Measurements from ENCODE around the gene SP6. TPM values are rescaled to one million over a fixed set of nuclear protein-coding genes. Genes with fewer than 3 reads are reported as not detected.

SP6 gene
- total and polyA plus RNA-seq, 4 donors, result 0.03 to 0.09 (median 0.06) TPM

DNA sequence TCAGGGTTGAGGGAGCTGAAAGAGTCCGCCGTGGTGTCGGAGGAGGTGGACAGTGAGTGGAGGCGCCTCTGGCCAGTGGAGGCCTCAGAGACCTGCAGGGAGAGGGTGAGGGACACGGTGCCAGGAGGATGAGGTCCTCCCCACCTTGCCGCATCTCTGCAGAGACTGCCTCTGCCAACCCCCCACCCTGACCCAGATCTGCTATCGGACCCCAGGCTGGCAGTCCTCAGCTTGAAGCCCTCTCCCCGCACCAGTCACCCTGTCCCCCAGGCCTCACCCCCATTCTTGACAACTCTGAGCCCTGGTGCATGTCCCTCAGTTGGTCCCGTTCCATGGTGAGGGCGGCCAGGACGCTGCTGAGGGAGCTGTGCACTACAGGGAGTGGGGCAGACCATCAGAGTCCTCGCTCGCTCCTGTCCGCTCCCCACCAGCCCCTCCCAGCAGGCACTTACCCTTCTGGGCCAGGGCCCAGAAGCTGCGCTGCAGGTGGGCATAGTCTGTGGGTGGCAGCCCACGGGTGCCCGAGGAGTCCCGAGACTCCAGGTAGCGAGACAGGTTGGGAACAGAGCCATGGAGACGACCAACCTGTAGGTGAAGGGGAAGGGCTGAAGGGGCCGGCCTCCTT, 34.7 kb downstream of the SP6 start (continued):
- TF ChIP-seq, protein P1, sequence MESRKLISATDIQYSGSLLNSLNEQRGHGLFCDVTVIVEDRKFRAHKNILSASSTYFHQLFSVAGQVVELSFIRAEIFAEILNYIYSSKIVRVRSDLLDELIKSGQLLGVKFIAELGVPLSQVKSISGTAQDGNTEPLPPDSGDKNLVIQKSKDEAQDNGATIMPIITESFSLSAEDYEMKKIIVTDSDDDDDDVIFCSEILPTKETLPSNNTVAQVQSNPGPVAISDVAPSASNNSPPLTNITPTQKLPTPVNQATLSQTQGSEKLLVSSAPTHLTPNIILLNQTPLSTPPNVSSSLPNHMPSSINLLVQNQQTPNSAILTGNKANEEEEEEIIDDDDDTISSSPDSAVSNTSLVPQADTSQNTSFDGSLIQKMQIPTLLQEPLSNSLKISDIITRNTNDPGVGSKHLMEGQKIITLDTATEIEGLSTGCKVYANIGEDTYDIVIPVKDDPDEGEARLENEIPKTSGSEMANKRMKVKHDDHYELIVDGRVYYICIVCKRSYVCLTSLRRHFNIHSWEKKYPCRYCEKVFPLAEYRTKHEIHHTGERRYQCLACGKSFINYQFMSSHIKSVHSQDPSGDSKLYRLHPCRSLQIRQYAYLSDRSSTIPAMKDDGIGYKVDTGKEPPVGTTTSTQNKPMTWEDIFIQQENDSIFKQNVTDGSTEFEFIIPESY (IDR thresholded peaks at IDR 0.05), result no peak
- no peak for TF ChIP-seq FOXA2 (IDR thresholded peaks at IDR 0.05)

DNA sequence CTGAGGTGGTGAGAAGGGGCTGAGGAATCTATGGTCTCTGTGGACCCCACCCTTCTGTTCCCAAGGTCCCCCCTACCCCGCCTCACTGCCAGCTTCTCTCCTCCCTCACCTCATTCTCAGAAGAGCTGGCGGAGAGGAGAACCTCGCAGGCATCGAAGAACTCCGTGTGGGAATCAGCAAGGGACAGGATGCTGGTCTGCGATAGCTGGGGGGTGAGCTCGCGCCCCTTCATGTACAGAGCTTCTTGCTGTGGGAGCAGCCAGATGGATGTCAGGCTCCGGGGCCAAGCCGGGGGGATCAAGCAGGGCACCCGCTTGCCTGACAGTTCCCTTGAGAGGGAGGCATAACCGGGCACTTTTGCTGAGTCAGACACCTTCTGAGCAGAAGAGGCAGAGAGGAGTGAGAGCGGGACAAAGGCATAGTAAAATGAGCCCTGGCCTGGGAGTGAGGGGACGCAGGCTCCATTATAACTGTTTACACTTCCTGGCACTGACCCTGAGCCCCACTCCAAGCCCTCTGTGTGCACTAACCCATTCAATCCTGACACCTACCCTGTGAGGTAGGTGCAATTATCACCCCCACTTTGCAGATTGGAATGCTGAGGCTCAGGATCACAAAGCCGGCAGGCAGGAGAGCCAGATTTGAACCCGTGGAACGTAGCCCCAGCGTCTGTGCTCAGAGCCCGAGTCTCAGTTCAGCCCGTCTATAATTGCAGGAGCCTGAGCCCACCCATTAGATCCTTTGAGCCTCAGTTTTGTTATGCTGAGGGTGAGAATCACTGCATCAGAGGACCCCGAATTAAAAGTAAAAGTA, 35.7 kb downstream of the SP6 start:
- no peak overlapping the region for H3K27ac ChIP-seq (ENCODE audit: low read depth in 1 of 2, low read length in 2 of 2)
- no peak for DNase-seq (ENCODE audit: low spot score)
- H3K9me3 ChIP-seq (ENCODE audit: control insufficient read depth in 4 of 4, low read length in 3 of 4), result no peaks in the 10 kb centered on the region
- no peak for TF ChIP-seq EGR1 (IDR thresholded peaks at IDR 0.05; ENCODE audit: low read depth in 2 of 2)
- TF ChIP-seq, protein P2, sequence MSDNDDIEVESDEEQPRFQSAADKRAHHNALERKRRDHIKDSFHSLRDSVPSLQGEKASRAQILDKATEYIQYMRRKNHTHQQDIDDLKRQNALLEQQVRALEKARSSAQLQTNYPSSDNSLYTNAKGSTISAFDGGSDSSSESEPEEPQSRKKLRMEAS (IDR thresholded peaks at IDR 0.05), result no peak
- TF ChIP-seq, protein P3, sequence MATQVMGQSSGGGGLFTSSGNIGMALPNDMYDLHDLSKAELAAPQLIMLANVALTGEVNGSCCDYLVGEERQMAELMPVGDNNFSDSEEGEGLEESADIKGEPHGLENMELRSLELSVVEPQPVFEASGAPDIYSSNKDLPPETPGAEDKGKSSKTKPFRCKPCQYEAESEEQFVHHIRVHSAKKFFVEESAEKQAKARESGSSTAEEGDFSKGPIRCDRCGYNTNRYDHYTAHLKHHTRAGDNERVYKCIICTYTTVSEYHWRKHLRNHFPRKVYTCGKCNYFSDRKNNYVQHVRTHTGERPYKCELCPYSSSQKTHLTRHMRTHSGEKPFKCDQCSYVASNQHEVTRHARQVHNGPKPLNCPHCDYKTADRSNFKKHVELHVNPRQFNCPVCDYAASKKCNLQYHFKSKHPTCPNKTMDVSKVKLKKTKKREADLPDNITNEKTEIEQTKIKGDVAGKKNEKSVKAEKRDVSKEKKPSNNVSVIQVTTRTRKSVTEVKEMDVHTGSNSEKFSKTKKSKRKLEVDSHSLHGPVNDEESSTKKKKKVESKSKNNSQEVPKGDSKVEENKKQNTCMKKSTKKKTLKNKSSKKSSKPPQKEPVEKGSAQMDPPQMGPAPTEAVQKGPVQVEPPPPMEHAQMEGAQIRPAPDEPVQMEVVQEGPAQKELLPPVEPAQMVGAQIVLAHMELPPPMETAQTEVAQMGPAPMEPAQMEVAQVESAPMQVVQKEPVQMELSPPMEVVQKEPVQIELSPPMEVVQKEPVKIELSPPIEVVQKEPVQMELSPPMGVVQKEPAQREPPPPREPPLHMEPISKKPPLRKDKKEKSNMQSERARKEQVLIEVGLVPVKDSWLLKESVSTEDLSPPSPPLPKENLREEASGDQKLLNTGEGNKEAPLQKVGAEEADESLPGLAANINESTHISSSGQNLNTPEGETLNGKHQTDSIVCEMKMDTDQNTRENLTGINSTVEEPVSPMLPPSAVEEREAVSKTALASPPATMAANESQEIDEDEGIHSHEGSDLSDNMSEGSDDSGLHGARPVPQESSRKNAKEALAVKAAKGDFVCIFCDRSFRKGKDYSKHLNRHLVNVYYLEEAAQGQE (IDR thresholded peaks at IDR 0.05), result no peak
- TF ChIP-seq HNF4A (conservative IDR thresholded peaks at IDR 0.05), result no peak
- H3K4me3 ChIP-seq (ENCODE audit: low read depth in 1 of 3, low read length in 3 of 3), result no peak overlapping the region
- WGBS, result 94% methylated on average over 21 of the region's 21 CpGs
- no peaks in the 10 kb centered on the region for H3K27me3 ChIP-seq (ENCODE audit: control insufficient read depth in 4 of 4, insufficient read depth in 4 of 4, low read length in 3 of 4)
- H3K9ac ChIP-seq (ENCODE audit: low read depth in 1 of 2, low read length in 2 of 2), result no peak overlapping the region
- peaks cover 0 to 1% (median 0%) of the 10 kb centered on the region in 4 donors for H3K4me1 ChIP-seq (ENCODE audit: control insufficient read depth in 4 of 4, insufficient read depth in 4 of 4, low read length in 3 of 4)
- peaks cover 0 to 8% (median 2%) of the 10 kb centered on the region in 4 donors for H3K36me3 ChIP-seq (ENCODE audit: control insufficient read depth in 4 of 4, insufficient read depth in 3 of 4, low read depth in 1 of 4, low read length in 3 of 4)

DNA sequence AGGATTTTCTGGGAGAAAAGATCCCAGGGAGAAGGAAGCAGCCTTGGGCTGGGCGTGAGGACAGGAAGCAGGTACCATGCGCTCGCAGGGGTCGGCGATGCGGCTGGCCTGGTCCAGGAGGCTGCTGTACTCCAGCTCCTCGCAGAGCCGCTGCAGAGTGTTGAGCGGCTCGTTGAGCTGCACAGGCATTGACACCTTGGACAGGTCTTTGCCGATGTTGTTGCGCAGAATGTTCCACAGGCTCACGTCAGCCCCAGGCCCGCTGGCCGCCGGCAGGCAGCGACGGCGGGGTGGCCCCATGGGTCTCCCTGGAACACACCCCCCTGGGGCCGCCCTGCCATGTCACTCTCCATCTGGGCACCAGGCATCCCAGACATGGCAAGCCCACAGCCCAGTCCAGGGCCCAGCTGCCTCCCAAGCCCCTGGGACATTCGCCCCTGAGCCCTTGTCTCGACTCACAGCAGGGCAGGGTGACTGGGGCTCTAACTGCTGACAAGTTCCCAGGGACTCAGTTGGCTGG, 37.4 kb downstream of the SP6 start:
- Histone ChIP-seq H3K27ac (ENCODE audit: low read depth in 1 of 2, low read length in 2 of 2) (no peak overlapping the region), H3K27me3 (ENCODE audit: control insufficient read depth in 4 of 4, insufficient read depth in 4 of 4, low read length in 3 of 4) (no peaks in the 10 kb centered on the region), H3K36me3 (ENCODE audit: control insufficient read depth in 4 of 4, insufficient read depth in 3 of 4, low read depth in 1 of 4, low read length in 3 of 4) (peaks cover 0 to 15% (median 2%) of the 10 kb centered on the region in 4 donors), H3K9ac (ENCODE audit: low read depth in 1 of 2, low read length in 2 of 2) (no peak overlapping the region), H3K9me3 (ENCODE audit: control insufficient read depth in 4 of 4, low read length in 3 of 4) (no peaks in the 10 kb centered on the region), H3K4me1 (ENCODE audit: control insufficient read depth in 4 of 4, insufficient read depth in 4 of 4, low read length in 3 of 4) (no peaks in the 10 kb centered on the region), H3K4me3 (ENCODE audit: low read depth in 1 of 3, low read length in 3 of 3) (no peak overlapping the region)
- 96% methylated on average over 22 of the region's 22 CpGs for WGBS
- no peak for DNase-seq (ENCODE audit: low spot score)
- TF ChIP-seq, protein P2 (IDR thresholded peaks at IDR 0.05), result no peak
- TF ChIP-seq HNF4A (conservative IDR thresholded peaks at IDR 0.05), result no peak
- no peak for TF ChIP-seq TAF1 (conservative IDR thresholded peaks at IDR 0.05)
- TF ChIP-seq JUND (IDR thresholded peaks at IDR 0.05), result no peak
- TF ChIP-seq, protein P4, sequence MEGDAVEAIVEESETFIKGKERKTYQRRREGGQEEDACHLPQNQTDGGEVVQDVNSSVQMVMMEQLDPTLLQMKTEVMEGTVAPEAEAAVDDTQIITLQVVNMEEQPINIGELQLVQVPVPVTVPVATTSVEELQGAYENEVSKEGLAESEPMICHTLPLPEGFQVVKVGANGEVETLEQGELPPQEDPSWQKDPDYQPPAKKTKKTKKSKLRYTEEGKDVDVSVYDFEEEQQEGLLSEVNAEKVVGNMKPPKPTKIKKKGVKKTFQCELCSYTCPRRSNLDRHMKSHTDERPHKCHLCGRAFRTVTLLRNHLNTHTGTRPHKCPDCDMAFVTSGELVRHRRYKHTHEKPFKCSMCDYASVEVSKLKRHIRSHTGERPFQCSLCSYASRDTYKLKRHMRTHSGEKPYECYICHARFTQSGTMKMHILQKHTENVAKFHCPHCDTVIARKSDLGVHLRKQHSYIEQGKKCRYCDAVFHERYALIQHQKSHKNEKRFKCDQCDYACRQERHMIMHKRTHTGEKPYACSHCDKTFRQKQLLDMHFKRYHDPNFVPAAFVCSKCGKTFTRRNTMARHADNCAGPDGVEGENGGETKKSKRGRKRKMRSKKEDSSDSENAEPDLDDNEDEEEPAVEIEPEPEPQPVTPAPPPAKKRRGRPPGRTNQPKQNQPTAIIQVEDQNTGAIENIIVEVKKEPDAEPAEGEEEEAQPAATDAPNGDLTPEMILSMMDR (IDR thresholded peaks at IDR 0.05; ENCODE audit: low read depth, low read length, missing input control), result no peak
- TF ChIP-seq RAD21 (IDR thresholded peaks at IDR 0.05), result no peak
- TF ChIP-seq GABPA (IDR thresholded peaks at IDR 0.05 in 1 of 2, conservative IDR thresholded peaks at IDR 0.05 in 1 of 2), result no peak
- TF ChIP-seq NR2F2 (IDR thresholded peaks at IDR 0.05), result no peak
- TF ChIP-seq RXRA (IDR thresholded peaks at IDR 0.05), result no peak
- TF ChIP-seq, protein P1 (IDR thresholded peaks at IDR 0.05), result no peak
- no peak for TF ChIP-seq SP1 (IDR thresholded peaks at IDR 0.05)
- no peak for TF ChIP-seq FOXA1 (IDR thresholded peaks at IDR 0.05)

Measured in liver (tissue), 9 donors.